ENCODE results near the gene LENG1. TPM values are rescaled to one million over a fixed set of nuclear protein-coding genes. Genes with fewer than 3 reads are reported as not detected.

Gene LENG1
- total RNA-seq, 6 experiments from 2014 or later: 1.2 to 3.5 (median 3.2) TPM

- TF ChIP-seq CTCF (IDR thresholded peaks at IDR 0.05) (no peak), POLR2A (IDR thresholded peaks at IDR 0.05) (no peak)
- Histone ChIP-seq H3K27ac (no peak overlapping the region), H3K27me3 (no peaks in the 10 kb centered on the region), H3K4me1 (no peaks in the 10 kb centered on the region), H3K9me3 (no peaks in the 10 kb centered on the region), H3K4me3 (no peak overlapping the region), H3K36me3 (peaks cover 19 to 81% (median 49%) of the 10 kb centered on the region in 4 donors)
- ATAC-seq: no peak
- DNase-seq: no peak
- WGBS (ENCODE audit: insufficient coverage, low coverage, low lambda C conversion rate, missing lambda C conversion rate): 97% methylated on average over 11 of the region's 28 CpGs
- intact Hi-C loops (cut with DNase I): no loop called here
Measured at GRCh38 chr19:54145541-54146158, 13.9 kb downstream of the LENG1 start.

- intact Hi-C loops (cut with DNase I): no loop called here
- no peak overlapping the region for H3K4me3 ChIP-seq
- H3K27ac ChIP-seq: no peak overlapping the region
- ATAC-seq (no peak), DNase-seq (no peak)
- peaks cover 0 to 13% (median 3%) of the 10 kb centered on the region in 4 donors for H3K4me1 ChIP-seq
- TF ChIP-seq POLR2A (IDR thresholded peaks at IDR 0.05): no peak
- H3K36me3 ChIP-seq: peaks cover 19 to 48% (median 35%) of the 10 kb centered on the region in 4 donors
- no peaks in the 10 kb centered on the region for H3K27me3 ChIP-seq
- 89% methylated on average over 4 of the region's 7 CpGs for WGBS (ENCODE audit: insufficient coverage, low coverage, low lambda C conversion rate, missing lambda C conversion rate)
- H3K9me3 ChIP-seq: no peaks in the 10 kb centered on the region
Measured at GRCh38 chr19:54142166-54142780, 17.2 kb downstream of the LENG1 start.

GRCh38 chr19:54141356-54141755 is 18.2 kb downstream of the LENG1 start:
- DNase-seq: no peak
- Histone ChIP-seq H3K9me3 (no peaks in the 10 kb centered on the region), H3K27ac (no peak overlapping the region), H3K4me3 (no peak overlapping the region), H3K27me3 (no peaks in the 10 kb centered on the region), H3K36me3 (peaks cover 15 to 39% (median 30%) of the 10 kb centered on the region in 4 donors), H3K4me1 (peaks cover 0 to 13% (median 3%) of the 10 kb centered on the region in 4 donors)
- no peak for ATAC-seq
- WGBS (ENCODE audit: insufficient coverage, low coverage, low lambda C conversion rate, missing lambda C conversion rate): 77% methylated on average over 2 of the region's 3 CpGs
- intact Hi-C loops (cut with DNase I): no loop called here
- no peak for TF ChIP-seq POLR2A (IDR thresholded peaks at IDR 0.05)
- no peak for TF ChIP-seq CTCF (IDR thresholded peaks at IDR 0.05)

GRCh38 chr19:54138489-54139256 is 20.8 kb downstream of the LENG1 start:
- H3K27me3 ChIP-seq: no peaks in the 10 kb centered on the region

More at GRCh38 chr19:54138489-54139256, 20.8 kb downstream of the LENG1 start:
- WGBS (ENCODE audit: insufficient coverage, low coverage, low lambda C conversion rate, missing lambda C conversion rate): 9% methylated on average over 4 of the region's 31 CpGs
- ATAC-seq: no peak
- Histone ChIP-seq H3K4me1 (peaks cover 0 to 22% (median 7%) of the 10 kb centered on the region in 4 donors), H3K9me3 (no peaks in the 10 kb centered on the region), H3K4me3 (peak overlapping the region; percentile 94 to 98 (median 97)), H3K36me3 (peaks cover 3 to 13% (median 8%) of the 10 kb centered on the region in 4 donors), H3K27ac (no peak overlapping the region)
- no peak for TF ChIP-seq POLR2A (IDR thresholded peaks at IDR 0.05)
- no peak for TF ChIP-seq CTCF (IDR thresholded peaks at IDR 0.05)
- intact Hi-C loops (cut with DNase I): no loop called here
- no peak for DNase-seq
